Measurements from ENCODE around the gene TRIAP1. TPM values are rescaled to one million over a fixed set of nuclear protein-coding genes. Genes with fewer than 3 reads are reported as not detected.
A peak's percentile ranks its signal among the peaks of the same experiment; 100 is the strongest.
"Not testable (repeated sequence)": the region's sequence is repeated elsewhere in the genome, so short reads cannot be mapped to it uniquely, and the experiment has no call there.

The TRIAP1 gene
- total and polyA plus RNA-seq, 4 experiments from 2014 or later: 17.3 to 65.0 (median 34.5) TPM

DNA sequence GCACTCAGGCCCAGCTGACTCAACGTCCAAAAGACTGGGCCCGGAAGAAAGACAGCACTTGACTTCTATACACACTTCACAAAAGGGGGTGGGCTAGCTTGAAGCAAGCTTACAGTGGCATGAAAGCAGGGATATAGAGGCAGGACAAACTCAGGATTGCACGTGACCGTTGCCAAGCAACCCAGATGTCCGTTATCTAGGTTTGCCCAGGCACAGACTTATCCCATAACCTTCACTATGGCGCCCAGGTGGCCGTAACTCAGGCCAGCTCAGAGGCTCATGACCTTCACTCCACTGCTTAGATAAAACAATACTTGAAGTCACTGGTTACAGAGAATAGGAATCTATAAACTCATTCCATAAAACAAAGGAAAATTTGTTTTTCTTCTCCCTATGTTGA is 41.4 kb upstream of the TRIAP1 start:
- CTCF ChIA-PET (ENCODE audit: partially characterized antibody): interaction anchor here (0.6 kb wide), 1 partner anchor 484 kb away, joined by 3 read pairs; no protein-coding TSS in a partner anchor
- H3K36me3 Mint-ChIP-seq; H3K27me3 ChIP-seq (ENCODE audit: insufficient read depth, low read length); H3K9me3 ChIP-seq (ENCODE audit: control insufficient read depth in 1 of 2, low read length in 2 of 2); intact Hi-C loops (cut with micrococcal nuclease); DNase-seq; POLR2A ChIA-PET (ENCODE audit: partially characterized antibody); H3K4me1 ChIP-seq (ENCODE audit: insufficient read depth, low read length); H3K4me3 ChIP-seq (ENCODE audit: low read length in 2 of 2); H3K27ac ChIP-seq (ENCODE audit: low read depth, low read length); H3K4me1 Mint-ChIP-seq; H3K9me3 Mint-ChIP-seq; H3K36me3 ChIP-seq (ENCODE audit: insufficient read depth, low read length); H3K27ac Mint-ChIP-seq; H3K4me3 Mint-ChIP-seq; H3K27me3 Mint-ChIP-seq: not testable (repeated sequence)

DNA sequence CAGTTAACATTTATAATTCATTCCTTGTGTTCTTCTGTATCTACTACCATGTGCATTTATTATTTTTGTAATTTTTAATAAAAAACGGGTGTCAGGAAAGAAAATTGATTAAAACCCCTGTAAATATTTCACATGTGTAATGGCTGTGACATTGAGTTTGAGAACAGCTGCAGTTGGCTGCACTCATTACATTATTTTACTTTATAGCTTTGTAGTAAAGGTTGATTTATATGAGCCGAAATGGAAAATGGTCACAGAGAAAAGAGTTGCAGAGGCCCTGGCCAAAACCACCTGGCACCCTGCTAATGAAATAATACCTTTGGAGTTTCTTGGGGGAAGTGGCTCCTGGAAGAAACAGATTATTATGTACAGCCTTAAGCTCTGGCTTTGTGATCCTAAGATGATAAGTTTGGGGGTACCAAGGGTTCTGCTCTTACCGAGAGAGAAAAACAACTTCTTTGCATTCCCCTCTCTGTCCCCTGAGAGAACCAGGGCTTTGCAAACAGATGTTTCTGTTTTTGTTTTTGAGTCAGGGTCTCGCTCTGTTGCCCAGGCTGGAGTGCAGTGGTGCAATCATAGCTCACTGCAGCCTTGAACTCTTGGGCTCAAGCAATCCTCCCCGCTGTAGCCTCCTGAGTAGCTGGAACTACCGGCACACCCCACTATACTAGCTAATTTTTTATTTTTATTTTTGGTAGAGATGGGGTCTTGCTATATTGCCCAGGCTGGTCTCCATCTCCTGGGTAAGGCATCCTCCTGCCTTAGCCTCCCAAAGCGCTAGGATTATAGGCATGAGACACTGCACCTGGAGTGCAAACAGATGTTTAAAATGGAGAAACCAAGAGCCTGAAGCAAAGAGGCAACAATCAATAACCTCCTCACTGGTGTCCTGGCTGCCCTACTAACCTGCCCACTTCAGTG is 40.0 kb upstream of the TRIAP1 start:
- DNase-seq: no peak
- Histone ChIP-seq H3K4me3 (ENCODE audit: low read length in 2 of 2) (no peak overlapping the region), H3K27me3 (ENCODE audit: insufficient read depth, low read length) (no peaks in the 10 kb centered on the region), H3K27ac (ENCODE audit: low read depth, low read length) (no peak overlapping the region), H3K36me3 (ENCODE audit: insufficient read depth, low read length) (no peaks in the 10 kb centered on the region), H3K4me1 (ENCODE audit: insufficient read depth, low read length) (peaks cover 7% of the 10 kb centered on the region), H3K9me3 (ENCODE audit: control insufficient read depth in 1 of 2, low read length in 2 of 2) (no peaks in the 10 kb centered on the region)
- no peak overlapping the region for H3K4me3 Mint-ChIP-seq
- ChIA-PET CTCF (ENCODE audit: partially characterized antibody) (interaction anchor here (1.3 kb wide), 1 partner anchor 11 kb away, joined by 3 read pairs; no protein-coding TSS in a partner anchor), POLR2A (ENCODE audit: partially characterized antibody) (no interaction called here)
- no peak overlapping the region for H3K27ac Mint-ChIP-seq
- intact Hi-C loops (cut with micrococcal nuclease): no loop called here
- H3K27me3 Mint-ChIP-seq: no peaks in the 10 kb centered on the region
- no peaks in the 10 kb centered on the region for H3K9me3 Mint-ChIP-seq
- H3K36me3 Mint-ChIP-seq: peaks cover 0 to 3% of the 10 kb centered on the region in 2 donors
- H3K4me1 Mint-ChIP-seq: peaks cover 0 to 10% (median 2%) of the 10 kb centered on the region in 4 donors

DNA sequence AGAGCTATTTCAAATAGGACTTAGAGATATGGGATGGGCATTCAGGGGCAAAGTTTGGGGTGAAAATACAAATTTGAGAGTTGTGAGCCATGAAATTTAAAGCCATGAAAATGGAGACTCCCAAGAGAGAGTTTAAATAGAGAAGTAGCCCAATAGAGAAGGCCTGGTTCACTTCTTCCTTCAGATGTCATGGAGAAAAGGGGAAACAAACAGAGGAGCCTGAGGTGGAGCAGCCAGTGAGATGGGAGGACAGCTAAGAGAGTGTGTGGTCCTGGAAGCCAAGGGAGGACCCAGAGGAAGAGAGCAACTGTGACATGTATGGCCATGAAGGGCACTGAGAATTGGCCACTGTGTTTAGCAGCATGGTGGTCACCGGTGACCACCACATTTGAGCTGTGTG is 37.4 kb upstream of the TRIAP1 start:
- Histone ChIP-seq H3K36me3 (ENCODE audit: insufficient read depth, low read length) (no peaks in the 10 kb centered on the region), H3K9me3 (ENCODE audit: control insufficient read depth in 1 of 2, low read length in 2 of 2) (no peaks in the 10 kb centered on the region), H3K27ac (ENCODE audit: low read depth, low read length) (no peak overlapping the region), H3K4me1 (ENCODE audit: insufficient read depth, low read length) (peaks cover 22% of the 10 kb centered on the region), H3K4me3 (ENCODE audit: low read length in 2 of 2) (no peak overlapping the region), H3K27me3 (ENCODE audit: insufficient read depth, low read length) (no peaks in the 10 kb centered on the region)
- intact Hi-C loops (cut with micrococcal nuclease): no loop called here
- Mint-ChIP-seq H3K27me3 (no peaks in the 10 kb centered on the region), H3K4me1 (peaks cover 7 to 29% (median 15%) of the 10 kb centered on the region in 4 donors), H3K9me3 (no peaks in the 10 kb centered on the region), H3K27ac (no peak overlapping the region), H3K4me3 (no peak overlapping the region), H3K36me3 (peaks cover 0 to 3% of the 10 kb centered on the region in 2 donors)
- DNase-seq: no peak
- ChIA-PET CTCF (ENCODE audit: partially characterized antibody) (interaction anchor here (2.8 kb wide), 1 partner anchor 14 kb away, joined by 15 read pairs; the partner anchor contains the start of gene SRSF9), POLR2A (ENCODE audit: partially characterized antibody) (no interaction called here)

DNA sequence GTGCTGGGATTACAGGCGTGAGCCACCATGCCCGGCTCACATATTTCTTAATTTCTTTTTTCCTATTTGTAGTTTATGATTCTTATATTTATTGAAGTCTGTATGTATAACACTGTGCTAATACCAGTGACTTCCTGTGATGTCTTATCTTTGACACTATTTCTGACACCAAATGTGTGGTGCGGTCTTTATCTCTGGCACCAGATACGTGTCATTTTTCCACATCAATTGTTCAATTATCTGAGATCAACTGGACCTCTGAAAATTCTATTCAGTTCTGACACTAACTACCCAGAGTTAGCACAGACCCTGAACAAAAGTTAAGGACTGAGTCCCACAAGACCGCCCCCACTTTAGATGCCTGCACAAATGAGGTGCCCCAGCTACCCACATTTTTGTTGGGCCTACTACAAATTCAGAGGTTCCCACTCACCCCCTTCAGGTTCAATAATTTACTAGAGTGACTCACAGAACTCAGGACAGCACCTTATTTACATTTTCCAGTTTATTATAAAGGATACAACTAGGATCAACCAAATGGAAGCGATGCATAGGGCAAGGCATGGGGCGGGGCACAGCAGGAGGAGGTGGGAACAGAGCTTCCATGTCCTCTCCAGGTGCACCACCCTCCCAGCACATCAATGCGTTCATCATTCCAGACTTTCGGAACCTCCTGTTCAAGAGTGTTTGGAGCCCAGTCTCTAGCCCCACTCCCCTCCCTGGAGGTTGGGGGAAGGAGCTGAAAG is 35.0 kb upstream of the TRIAP1 start:
- Mint-ChIP-seq H3K4me1 (peaks cover 7 to 29% (median 15%) of the 10 kb centered on the region in 4 donors), H3K36me3 (no peaks in the 10 kb centered on the region), H3K27me3 (no peaks in the 10 kb centered on the region), H3K27ac (peak overlapping the region; percentile 22 to 88 (median 76)), H3K4me3 (peak overlapping the region in 6 of 8 donors; percentile 33 to 67 (median 40)), H3K9me3 (no peaks in the 10 kb centered on the region)
- Histone ChIP-seq H3K27ac (ENCODE audit: low read depth, low read length) (no peak overlapping the region), H3K9me3 (ENCODE audit: control insufficient read depth in 1 of 2, low read length in 2 of 2) (no peaks in the 10 kb centered on the region), H3K4me3 (ENCODE audit: low read length in 2 of 2) (no peak overlapping the region), H3K4me1 (ENCODE audit: insufficient read depth, low read length) (peaks cover 22% of the 10 kb centered on the region), H3K36me3 (ENCODE audit: insufficient read depth, low read length) (no peaks in the 10 kb centered on the region), H3K27me3 (ENCODE audit: insufficient read depth, low read length) (no peaks in the 10 kb centered on the region)
- CTCF ChIA-PET (ENCODE audit: partially characterized antibody): interaction anchor here (0.7 to 2.5 kb wide), 2 partner anchors 11 kb away, joined by 3 to 11 read pairs; partner anchors contain the start of gene SRSF9
- intact Hi-C loops (cut with micrococcal nuclease): no loop called here
- POLR2A ChIA-PET (ENCODE audit: partially characterized antibody): interaction anchor here (2.4 kb wide), 1 partner anchor 12 kb away, joined by 13 read pairs; the partner anchor contains the start of gene SRSF9
- DNase-seq: peak in 4 of 5 donors; percentile 19 to 47 (median 32)

DNA sequence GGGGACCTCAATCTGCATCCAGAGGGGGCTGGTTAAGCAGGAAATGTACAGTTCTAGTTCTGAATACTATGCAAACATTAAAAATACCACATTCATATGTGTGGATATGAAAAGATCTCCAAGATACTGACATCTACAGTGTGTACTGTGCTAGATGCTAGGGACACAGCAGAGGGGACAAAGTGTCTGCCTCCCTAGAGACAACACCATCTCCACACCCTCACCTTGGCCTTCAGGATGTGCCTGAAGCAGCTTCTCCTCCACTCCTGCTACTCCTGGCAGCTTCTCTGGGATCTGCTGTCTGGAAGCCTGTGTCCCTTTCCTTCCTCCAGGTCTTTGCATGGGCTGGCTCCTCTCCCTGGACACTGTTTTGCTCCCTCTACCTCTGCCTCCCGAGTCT is 34.0 kb upstream of the TRIAP1 start:
- no peak overlapping the region for H3K27ac ChIP-seq (ENCODE audit: low read depth, low read length)
- CTCF ChIA-PET (ENCODE audit: partially characterized antibody): interaction anchor here (1.5 to 2.5 kb wide), 2 partner anchors 10 to 12 kb away, joined by 5 to 11 read pairs; partner anchors contain the start of gene SRSF9
- no peak for DNase-seq
- Mint-ChIP-seq H3K27me3 (no peaks in the 10 kb centered on the region), H3K4me1 (peaks cover 7 to 29% (median 15%) of the 10 kb centered on the region in 4 donors), H3K9me3 (no peaks in the 10 kb centered on the region), H3K27ac (peak overlapping the region in 6 of 7 donors; percentile 36 to 92 (median 78)), H3K36me3 (no peaks in the 10 kb centered on the region), H3K4me3 (peak overlapping the region in 3 of 8 donors; percentile 3 to 65 (median 15))
- H3K4me3 ChIP-seq (ENCODE audit: low read length in 2 of 2): no peak overlapping the region
- peaks cover 22% of the 10 kb centered on the region for H3K4me1 ChIP-seq (ENCODE audit: insufficient read depth, low read length)
- POLR2A ChIA-PET (ENCODE audit: partially characterized antibody): interaction anchor here (1.1 to 2.4 kb wide), 3 partner anchors 11 to 16 kb away, joined by 3 to 13 read pairs (median 3); partner anchors contain the start of genes DYNLL1 and SRSF9
- H3K27me3 ChIP-seq (ENCODE audit: insufficient read depth, low read length): no peaks in the 10 kb centered on the region
- intact Hi-C loops (cut with micrococcal nuclease): no loop called here
- no peaks in the 10 kb centered on the region for H3K36me3 ChIP-seq (ENCODE audit: insufficient read depth, low read length)
- no peaks in the 10 kb centered on the region for H3K9me3 ChIP-seq (ENCODE audit: control insufficient read depth in 1 of 2, low read length in 2 of 2)

DNA sequence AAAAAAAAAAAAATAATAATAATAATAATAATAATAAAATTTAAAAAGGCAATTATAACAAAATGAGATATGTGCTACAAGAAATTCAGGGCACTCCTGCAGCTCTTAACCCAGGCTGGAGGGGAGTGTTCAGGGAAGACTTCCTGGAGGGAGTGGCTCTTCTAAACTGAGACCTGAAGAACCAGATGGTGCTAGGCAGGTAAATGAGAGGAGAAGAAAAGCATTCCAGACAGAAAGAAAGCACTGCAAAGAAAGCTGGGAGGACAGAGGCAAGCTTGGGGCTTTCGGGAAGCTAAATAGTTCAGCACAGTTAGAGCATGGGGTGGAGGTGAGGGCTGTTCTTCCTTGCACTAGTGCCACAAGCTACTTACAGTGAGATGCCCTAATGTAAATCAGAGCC is 33.3 kb upstream of the TRIAP1 start:
- Histone ChIP-seq H3K9me3 (ENCODE audit: control insufficient read depth in 1 of 2, low read length in 2 of 2) (no peaks in the 10 kb centered on the region), H3K4me1 (ENCODE audit: insufficient read depth, low read length) (peaks cover 22% of the 10 kb centered on the region), H3K4me3 (ENCODE audit: low read length in 2 of 2) (no peak overlapping the region), H3K27me3 (ENCODE audit: insufficient read depth, low read length) (no peaks in the 10 kb centered on the region), H3K36me3 (ENCODE audit: insufficient read depth, low read length) (no peaks in the 10 kb centered on the region), H3K27ac (ENCODE audit: low read depth, low read length) (no peak overlapping the region)
- Mint-ChIP-seq H3K4me3 (peak overlapping the region in 1 of 8 donors; percentile 3), H3K9me3 (no peaks in the 10 kb centered on the region), H3K4me1 (peaks cover 7 to 29% (median 15%) of the 10 kb centered on the region in 4 donors), H3K27me3 (no peaks in the 10 kb centered on the region), H3K27ac (peak overlapping the region in 5 of 7 donors; percentile 16 to 92 (median 76)), H3K36me3 (no peaks in the 10 kb centered on the region)
- CTCF ChIA-PET (ENCODE audit: partially characterized antibody): interaction anchor here (0.7 to 2.5 kb wide), 3 partner anchors 10 to 307 kb away, joined by 3 to 11 read pairs (median 5); partner anchors contain the start of gene SRSF9
- intact Hi-C loops (cut with micrococcal nuclease): no loop called here
- no peak for DNase-seq
- POLR2A ChIA-PET (ENCODE audit: partially characterized antibody): interaction anchor here (1.1 to 2.4 kb wide), 3 partner anchors 10 to 17 kb away, joined by 3 to 13 read pairs (median 3); partner anchors contain the start of genes DYNLL1 and SRSF9
